GM08714 (cell line): ENCODE results near the gene MYL2.

Experiments used
- H3K4me3 ChIP-seq: fragments of 200-500 bp; sonication (Bioruptor generic); 2 replicates; pipeline ENCODE4 v1.5.1; 2014; ENCODE audit warnings: mild to moderate bottlenecking, low read length, inconsistent platforms
- ZNF274 ChIP-seq: IDR thresholded peaks from 2 replicates; pipeline ENCODE4 v1.6.1; 2012; ENCODE audit warnings: mild to moderate bottlenecking, low read depth, low read length

MYL2 gene

DNA sequence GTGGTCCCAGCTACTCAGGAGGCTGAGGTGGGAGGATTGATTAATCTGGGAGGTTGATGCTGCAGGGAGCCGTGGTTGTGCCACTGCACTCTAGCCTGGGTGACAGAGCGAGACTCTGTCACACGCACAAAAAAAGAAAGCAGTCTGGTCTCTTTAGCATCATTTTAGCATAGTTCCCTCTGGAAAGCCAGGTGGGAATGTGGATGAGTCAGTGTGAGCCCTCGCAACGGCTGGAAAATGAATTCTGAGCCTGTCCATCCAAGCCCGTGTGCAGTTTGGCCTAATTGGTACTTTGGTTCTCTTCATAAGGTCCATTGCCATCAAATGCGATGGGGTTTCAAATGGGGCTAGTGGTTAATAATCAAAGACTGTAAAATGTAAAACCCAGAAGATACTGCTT lies 2.4 kb downstream of the MYL2 start:
- TF ChIP-seq ZNF274: no peak
- H3K4me3 ChIP-seq: no peak overlapping the region

DNA sequence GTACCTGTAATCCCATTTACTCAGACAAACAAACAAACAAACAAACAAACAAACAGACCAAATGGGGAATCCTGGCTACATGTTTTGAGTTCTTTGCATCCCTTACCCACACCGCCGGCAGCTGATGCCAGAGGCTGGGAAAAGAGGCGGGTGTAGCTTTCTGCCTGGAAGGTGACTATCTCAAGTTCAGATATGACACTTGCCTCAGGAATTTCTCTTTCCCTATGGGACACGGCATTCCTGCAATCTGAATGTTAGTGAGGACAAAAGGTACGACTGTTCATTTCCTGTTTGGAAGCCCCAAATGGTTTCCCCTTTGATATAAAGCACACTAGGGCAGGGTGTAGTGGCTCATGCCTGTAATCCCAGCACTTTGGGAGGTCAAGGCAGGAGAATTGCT lies 2.9 kb downstream of the MYL2 start:
- no peak for TF ChIP-seq ZNF274
- H3K4me3 ChIP-seq: no peak overlapping the region

GRCh38 chr12:110916295-110916875 lies 4.0 kb downstream of the MYL2 start:
- no peak for TF ChIP-seq ZNF274
- H3K4me3 ChIP-seq: no peak overlapping the region

- TF ChIP-seq ZNF274: no peak
- no peak overlapping the region; the same call in 1 of the 2 replicates for H3K4me3 ChIP-seq
Measured at GRCh38 chr12:110913119-110914056, 7.0 kb downstream of the MYL2 start.

- TF ChIP-seq ZNF274: no peak
- H3K4me3 ChIP-seq: no peak overlapping the region
Measured at GRCh38 chr12:110912263-110912662, 8.1 kb downstream of the MYL2 start.

- no peak for TF ChIP-seq ZNF274
- no peak overlapping the region for H3K4me3 ChIP-seq
Measured at GRCh38 chr12:110908377-110909152, 11.8 kb downstream of the MYL2 start.

DNA sequence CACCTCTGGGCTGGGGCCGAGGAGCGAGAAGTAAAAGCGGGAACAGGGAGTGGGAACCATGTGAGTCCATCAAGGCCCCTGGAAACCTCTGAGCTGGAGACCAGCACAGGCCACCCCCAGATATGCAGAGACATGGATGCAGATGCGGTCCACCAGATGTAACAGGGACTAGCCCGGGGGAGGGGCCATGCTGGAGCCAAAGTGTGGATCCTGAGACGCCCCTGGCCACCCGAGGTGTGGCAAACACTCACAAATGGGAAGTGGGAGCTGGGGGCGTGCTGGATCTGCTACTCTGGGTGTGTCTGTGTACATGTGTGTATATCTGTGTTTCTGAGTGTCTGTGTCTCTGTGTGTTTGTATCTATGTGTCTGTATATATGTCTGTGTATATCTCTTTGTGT lies 12.8 kb downstream of the MYL2 start:
- no peak for TF ChIP-seq ZNF274
- H3K4me3 ChIP-seq: no peak overlapping the region

GRCh38 chr12:110906985-110907384 lies 13.4 kb downstream of the MYL2 start:
- TF ChIP-seq ZNF274: no peak

GRCh38 chr12:110906516-110906915 lies 13.9 kb downstream of the MYL2 start:
- H3K4me3 ChIP-seq: no peak overlapping the region

More at GRCh38 chr12:110906985-110907384, 13.4 kb downstream of the MYL2 start:
- no peak overlapping the region for H3K4me3 ChIP-seq

DNA sequence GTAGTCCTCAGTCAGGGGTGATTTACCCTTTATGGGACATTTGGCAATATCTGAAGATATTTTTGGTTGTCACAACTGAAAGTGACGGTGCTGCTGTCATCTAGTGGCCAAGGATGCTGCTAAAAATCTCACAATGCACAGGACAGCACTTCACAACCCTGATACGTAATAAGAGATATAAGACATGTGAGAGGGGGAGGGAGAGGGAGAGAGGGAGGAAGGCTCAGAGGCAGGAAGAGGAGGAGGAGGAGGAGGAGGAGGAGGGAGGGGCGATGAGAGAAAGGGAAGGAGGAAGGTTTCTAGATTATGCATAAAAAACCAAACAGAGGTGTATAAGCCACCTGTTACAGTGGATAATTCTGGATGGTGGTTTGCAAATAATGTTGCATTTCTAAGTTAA lies 14.3 kb downstream of the MYL2 start:
- TF ChIP-seq ZNF274: no peak
- H3K4me3 ChIP-seq: no peak overlapping the region

More at GRCh38 chr12:110906516-110906915, 13.9 kb downstream of the MYL2 start:
- no peak for TF ChIP-seq ZNF274

DNA sequence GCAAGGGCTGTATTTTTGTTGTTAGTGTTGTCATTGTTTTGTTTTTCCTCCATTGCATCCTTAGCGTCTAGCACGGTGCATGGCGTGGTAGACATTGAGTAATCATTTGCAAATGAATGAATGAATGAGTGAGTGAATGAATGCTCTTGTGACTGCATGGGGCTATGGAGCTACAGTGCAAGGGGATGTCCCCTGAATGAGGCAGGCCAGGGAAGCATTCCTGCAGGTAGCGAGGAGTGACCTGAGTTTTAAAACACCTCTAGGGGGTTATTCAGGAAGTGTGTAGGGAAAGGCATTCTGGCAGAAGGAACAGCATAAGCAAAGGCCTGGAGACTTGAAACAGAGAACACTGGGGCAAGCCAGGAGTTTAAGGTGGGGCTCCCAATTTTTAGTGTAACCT lies 16.9 kb downstream of the MYL2 start:
- no peak overlapping the region for H3K4me3 ChIP-seq
- TF ChIP-seq ZNF274: no peak

DNA sequence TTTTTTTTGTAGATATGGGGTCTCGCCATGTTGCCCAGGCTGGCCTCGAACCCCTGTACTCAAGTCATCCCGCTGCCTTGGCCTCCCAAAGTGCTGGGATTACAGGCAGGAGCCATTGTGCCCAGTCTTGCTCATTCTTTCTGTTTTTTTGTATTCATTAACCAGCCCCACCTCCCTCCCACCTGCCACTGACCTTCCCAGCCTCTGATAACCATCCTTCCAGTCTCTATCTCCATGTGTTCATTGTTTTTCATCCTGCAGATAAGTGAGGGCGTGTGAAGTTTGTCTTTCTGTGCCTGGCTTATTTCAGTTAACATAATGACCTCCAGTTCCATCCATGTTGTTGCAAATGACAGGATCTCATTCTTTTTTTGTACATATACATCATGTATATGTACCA lies 19.0 kb downstream of the MYL2 start:
- no peak overlapping the region for H3K4me3 ChIP-seq
- no peak for TF ChIP-seq ZNF274

DNA sequence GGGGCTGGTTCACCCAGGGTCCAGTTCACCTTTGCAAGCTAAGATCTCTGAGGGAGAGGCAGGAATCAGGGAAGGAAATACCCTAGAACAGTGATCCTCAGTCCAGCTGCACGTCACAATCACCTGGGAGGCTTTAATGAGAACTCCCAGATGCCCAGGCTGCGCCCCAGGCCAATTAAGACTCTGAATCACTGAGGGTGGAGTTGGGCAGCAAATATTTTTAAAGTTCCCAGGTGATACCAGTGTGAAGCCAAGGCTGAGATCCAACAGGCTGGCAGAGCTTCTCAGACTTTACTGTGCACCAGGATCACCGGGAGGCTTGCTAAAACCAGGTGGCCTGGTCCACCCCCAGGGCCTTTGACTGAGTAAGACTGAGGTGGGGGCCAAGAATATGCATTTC lies 23.8 kb downstream of the MYL2 start:
- no peak for TF ChIP-seq ZNF274
- no peak overlapping the region for H3K4me3 ChIP-seq

GRCh38 chr12:110893956-110894355 lies 26.4 kb downstream of the MYL2 start:
- H3K4me3 ChIP-seq: no peak overlapping the region
- TF ChIP-seq ZNF274: no peak
